GM23338 (cell line): Measurements from ENCODE around the gene DMAC2L.

Experiments used
- EZH2 ChIP-seq: fragments of 200-600 bp; sonication (generic); IDR thresholded peaks from one replicate; pipeline ENCODE4 v1.8.0; 2017; ENCODE audit warnings: antibody characterized with exemption, mild to moderate bottlenecking, low read depth; ENCODE audit not compliant: unreplicated experiment
- EZH2phosphoT487 ChIP-seq: fragments of 200-600 bp; sonication (generic); IDR thresholded peaks from one replicate; pipeline ENCODE4 v1.8.1; 2018; ENCODE audit warnings: antibody characterized with exemption; ENCODE audit not compliant: unreplicated experiment
- JUNB ChIP-seq: IDR thresholded peaks from one replicate; pipeline ENCODE4 v1.6.1; 2016; ENCODE audit warnings: antibody characterized with exemption; ENCODE audit not compliant: unreplicated experiment
- POLR2AphosphoS5 ChIP-seq: IDR thresholded peaks from 2 replicates; pipeline ENCODE4 v1.6.1; 2016; ENCODE audit warnings: antibody characterized with exemption, low read depth
- ZNF114 ChIP-seq: fragments of 250-450 bp; sonication (Bioruptor Pico); IDR thresholded peaks from 2 replicates; pipeline ENCODE4 v1.5.0; 2020; ENCODE audit warnings: mild to moderate bottlenecking, moderate library complexity
- TF ChIP-seq, protein P1 (sequence below), 2 experiments: fragments of 200-600 bp in 1 of 2; sonication (generic) in 1 of 2; conservative IDR thresholded peaks; 2 replicates each; pipeline versions ENCODE4 v1.5.1 to v1.6.1; 2016 to 2017; ENCODE audit warnings: antibody characterized with exemption in 2 of 2, low read depth in 2 of 2, mild to moderate bottlenecking in 2 of 2, moderate library complexity in 1 of 2
- TF ChIP-seq, protein P2 (sequence below): IDR thresholded peaks from one replicate; pipeline ENCODE4 v1.6.1; 2018; ENCODE audit warnings: antibody characterized with exemption; ENCODE audit not compliant: unreplicated experiment

DNA sequence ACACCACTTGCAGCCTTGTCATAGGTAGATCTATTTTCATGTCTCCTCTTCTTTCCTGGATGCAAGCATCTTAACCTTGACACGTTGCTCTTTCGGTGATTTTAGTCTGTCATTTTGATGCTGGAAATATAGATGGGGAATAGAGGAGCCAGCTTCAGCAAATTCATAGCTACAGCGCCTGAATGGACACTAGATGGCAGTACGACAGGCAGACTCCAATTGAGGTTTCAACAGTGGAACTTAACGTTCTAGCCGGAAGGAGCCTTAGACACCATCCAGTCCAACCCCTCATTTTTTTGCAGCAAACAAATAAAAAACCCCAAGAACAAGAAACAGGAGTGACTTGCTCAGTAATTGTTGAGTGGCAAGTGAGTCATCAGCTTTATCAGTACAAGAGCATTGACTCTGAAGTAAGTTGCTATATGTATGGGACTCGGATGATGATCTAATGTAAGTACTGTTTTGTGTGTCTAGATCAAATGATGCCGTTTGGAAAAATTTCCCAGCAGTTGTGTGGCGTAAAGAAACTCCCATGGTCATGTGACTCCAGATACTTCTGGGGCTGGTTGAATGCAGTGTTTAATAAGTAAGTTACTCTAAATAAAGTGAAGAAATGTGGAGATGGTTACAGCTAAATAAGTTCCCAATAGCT lies 9.0 kb downstream of the DMAC2L start:
- no peak for TF ChIP-seq EZH2
- TF ChIP-seq, protein P1, sequence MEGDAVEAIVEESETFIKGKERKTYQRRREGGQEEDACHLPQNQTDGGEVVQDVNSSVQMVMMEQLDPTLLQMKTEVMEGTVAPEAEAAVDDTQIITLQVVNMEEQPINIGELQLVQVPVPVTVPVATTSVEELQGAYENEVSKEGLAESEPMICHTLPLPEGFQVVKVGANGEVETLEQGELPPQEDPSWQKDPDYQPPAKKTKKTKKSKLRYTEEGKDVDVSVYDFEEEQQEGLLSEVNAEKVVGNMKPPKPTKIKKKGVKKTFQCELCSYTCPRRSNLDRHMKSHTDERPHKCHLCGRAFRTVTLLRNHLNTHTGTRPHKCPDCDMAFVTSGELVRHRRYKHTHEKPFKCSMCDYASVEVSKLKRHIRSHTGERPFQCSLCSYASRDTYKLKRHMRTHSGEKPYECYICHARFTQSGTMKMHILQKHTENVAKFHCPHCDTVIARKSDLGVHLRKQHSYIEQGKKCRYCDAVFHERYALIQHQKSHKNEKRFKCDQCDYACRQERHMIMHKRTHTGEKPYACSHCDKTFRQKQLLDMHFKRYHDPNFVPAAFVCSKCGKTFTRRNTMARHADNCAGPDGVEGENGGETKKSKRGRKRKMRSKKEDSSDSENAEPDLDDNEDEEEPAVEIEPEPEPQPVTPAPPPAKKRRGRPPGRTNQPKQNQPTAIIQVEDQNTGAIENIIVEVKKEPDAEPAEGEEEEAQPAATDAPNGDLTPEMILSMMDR (conservative IDR thresholded peaks at IDR 0.05; ENCODE audit: low read depth in 2 of 2): peak; percentile 86 to 90
- TF ChIP-seq, protein P2, sequence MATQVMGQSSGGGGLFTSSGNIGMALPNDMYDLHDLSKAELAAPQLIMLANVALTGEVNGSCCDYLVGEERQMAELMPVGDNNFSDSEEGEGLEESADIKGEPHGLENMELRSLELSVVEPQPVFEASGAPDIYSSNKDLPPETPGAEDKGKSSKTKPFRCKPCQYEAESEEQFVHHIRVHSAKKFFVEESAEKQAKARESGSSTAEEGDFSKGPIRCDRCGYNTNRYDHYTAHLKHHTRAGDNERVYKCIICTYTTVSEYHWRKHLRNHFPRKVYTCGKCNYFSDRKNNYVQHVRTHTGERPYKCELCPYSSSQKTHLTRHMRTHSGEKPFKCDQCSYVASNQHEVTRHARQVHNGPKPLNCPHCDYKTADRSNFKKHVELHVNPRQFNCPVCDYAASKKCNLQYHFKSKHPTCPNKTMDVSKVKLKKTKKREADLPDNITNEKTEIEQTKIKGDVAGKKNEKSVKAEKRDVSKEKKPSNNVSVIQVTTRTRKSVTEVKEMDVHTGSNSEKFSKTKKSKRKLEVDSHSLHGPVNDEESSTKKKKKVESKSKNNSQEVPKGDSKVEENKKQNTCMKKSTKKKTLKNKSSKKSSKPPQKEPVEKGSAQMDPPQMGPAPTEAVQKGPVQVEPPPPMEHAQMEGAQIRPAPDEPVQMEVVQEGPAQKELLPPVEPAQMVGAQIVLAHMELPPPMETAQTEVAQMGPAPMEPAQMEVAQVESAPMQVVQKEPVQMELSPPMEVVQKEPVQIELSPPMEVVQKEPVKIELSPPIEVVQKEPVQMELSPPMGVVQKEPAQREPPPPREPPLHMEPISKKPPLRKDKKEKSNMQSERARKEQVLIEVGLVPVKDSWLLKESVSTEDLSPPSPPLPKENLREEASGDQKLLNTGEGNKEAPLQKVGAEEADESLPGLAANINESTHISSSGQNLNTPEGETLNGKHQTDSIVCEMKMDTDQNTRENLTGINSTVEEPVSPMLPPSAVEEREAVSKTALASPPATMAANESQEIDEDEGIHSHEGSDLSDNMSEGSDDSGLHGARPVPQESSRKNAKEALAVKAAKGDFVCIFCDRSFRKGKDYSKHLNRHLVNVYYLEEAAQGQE: no peak
- TF ChIP-seq POLR2AphosphoS5: no peak
- no peak for TF ChIP-seq EZH2phosphoT487
- TF ChIP-seq ZNF114: no peak
- TF ChIP-seq JUNB: no peak
